Measurements from ENCODE around the gene MAL.

GRCh38 chr2:95051626-95052025, 26.1 kb downstream of the MAL start:
- TF ChIP-seq ZFP30 (CRISPR knock-in tag; IDR thresholded peaks at IDR 0.05) (no peak), ISL1 (CRISPR knock-in tag; IDR thresholded peaks at IDR 0.05) (no peak), PATZ1 (CRISPR knock-in tag; IDR thresholded peaks at IDR 0.05; ENCODE audit: borderline replicate concordance) (no peak), ARNTL (CRISPR knock-in tag; IDR thresholded peaks at IDR 0.05; ENCODE audit: borderline replicate concordance, low read depth) (no peak)
